NCI-H460 (cell line): ENCODE measurements around the gene WNK2. TPM values are rescaled to one million over a fixed set of nuclear protein-coding genes. Genes with fewer than 3 reads are reported as not detected.

Experiments used
- DNase-seq: peaks from one replicate; pipeline ENCODE4 v3.0.0-alpha.2; 2016; ENCODE audit warnings: low read depth; ENCODE audit errors: extremely low read depth
- total RNA-seq: library from RNA; depleted of rRNA; stranded (reverse); fragments of >200 nt; shearing (Covaris generic); gene quantifications from 2 replicates; pipeline ENCODE4 v1.2.3, GENCODE V29; 2014

Gene WNK2
- total RNA-seq, 1 experiment from 2014 or later: 4.5 TPM

DNA sequence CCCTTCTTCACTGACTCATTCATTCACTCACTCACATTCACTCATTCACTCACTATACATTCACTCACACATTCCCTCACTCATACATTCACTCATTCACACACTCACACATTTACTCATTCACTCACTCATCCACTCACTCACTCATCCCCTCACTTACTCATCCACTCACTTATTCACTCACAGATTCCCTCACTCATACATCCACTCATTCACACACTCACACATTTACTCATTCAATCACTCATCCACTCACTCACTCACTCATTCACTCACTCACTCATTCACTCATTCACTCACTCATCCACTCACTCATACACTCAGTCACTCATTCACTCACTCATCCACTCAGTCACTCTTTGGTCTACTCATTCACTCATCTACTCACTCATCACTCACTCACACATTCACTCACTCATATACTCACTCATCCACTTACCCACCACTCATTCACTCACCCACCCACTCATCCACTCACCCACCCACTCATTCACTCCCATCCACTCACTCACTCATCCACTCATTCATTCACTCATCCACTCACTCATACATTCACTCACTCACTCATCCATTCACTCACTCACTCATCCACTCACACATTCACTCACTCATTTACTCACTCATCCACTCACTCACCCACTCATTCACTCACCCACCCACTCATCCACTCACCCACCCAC lies 27.2 kb downstream of the WNK2 start:
- DNase-seq: no peak

DNA sequence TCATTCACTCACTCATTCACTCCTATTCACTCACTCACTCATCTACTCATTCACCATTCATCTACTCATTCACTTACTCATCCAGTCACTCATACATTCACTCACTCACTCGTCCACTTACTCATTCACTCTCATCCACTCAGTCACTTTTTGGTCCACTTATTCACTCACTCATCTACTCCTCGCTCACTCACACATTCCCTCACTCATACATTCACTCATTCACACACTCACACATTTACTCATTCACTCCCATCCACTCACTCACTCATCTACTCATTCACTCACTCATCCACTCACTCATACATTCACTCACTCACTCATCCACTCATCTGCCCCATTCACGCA lies 27.7 kb downstream of the WNK2 start:
- no peak for DNase-seq

DNA sequence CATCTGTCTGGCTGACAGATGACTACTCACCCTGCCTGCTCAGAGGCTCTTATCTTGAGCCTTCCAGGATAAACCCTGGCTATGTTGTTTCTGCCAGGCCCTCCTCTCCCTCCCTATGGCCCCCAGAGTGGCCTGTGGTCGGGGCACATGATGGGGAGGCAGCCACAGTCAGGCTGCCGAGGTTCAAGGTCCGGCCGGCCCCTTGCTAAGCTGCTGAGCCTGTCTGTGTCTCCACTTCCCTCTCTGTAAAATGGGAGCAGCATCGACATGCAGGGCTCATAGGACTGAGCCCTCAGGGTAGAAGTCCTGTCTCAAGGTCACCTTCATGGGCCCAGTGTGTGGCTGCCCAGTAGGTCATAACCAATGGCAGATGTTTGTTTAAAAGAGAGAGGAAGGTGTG lies 28.5 kb downstream of the WNK2 start:
- DNase-seq: no peak

DNA sequence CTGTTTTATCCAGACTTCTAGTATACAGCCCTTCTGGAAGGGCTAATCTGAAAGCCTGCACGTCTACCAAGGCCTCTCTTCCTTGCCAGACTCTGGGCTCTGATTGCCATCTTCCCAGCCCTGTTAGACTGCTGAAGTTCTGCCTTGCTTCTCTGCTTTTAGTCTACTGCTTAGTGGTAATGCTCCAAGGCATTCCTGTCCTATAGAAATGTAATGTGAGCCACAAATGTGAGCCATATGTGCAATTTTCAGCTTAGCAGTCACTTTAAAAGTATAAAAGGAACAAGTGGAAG lies 32.1 kb downstream of the WNK2 start:
- no peak for DNase-seq

DNA sequence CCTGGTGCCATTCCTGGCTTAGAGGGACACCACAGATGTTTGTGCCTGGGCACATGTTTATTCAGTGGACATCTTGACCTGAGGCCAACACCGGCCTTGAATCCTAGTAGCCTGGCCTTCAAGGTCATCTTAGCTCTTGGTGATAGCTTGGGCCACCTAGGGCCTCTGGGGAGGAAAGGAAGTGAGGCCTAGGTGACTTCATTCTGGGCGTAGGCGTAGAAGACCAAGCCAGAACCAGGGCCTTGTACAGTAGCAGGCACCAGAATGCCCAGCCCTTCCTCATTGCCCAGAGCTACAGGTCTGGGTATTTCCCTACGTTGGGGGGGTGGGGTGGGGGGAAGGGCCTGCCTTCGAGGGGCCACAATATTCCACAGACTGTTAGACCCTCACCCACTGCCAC lies 33.8 kb downstream of the WNK2 start:
- no peak for DNase-seq

DNA sequence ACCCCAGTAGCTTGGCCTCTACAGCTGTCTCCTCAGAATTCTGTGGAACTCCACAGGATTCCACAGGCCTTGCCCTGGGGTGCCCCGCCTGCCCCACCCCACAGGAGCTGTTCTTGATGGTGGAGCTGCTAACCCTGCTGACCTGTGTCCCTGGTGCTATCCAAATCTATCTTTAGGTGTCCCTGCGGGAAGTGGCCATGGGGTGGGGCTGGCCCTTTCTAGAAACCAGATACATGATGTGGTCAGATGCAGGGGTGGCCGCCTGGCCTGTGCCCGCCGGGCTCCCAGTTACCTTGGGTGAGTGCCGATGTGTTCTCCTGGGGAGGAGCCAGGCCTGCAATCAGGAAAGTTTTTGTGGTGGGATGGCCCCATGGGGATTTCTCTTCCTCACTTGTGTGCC lies 34.2 kb downstream of the WNK2 start:
- no peak for DNase-seq

DNA sequence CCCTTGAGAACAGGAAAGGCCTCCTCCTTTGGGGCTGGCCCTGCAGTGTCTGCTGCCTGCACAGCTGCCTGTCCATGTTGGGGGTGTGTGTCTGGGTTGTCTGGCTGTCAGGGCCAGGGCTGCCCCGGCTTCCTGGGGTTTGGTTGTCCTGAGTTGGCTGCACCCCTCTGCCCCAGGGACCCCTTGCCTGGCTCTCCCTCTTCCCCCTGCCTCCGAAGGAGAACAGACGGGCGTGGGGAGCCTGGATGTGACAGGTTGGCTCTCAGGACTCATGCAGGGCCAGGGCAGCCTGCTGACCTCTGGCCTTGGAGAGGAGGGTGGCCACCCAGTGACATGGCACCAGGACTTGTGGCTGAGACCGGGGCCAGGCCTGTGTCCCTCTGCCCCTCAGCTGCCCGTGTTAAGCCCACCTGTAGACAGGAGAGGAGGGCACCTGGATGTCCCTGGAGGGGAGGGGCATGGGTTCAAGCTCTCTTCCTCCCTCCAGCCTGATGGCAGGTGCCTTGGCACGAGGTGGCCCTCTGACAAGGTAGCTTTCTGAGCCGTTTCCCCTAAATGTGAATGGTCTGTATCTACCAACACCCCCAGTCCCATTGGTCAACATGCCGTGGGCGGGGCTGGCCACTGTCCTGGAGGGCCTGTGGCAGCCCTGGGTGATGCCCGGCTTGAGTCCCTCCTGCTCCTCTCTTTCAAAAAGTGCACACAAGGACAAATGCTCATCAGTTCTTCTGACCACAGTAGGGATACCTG lies 34.9 kb downstream of the WNK2 start:
- no peak for DNase-seq

DNA sequence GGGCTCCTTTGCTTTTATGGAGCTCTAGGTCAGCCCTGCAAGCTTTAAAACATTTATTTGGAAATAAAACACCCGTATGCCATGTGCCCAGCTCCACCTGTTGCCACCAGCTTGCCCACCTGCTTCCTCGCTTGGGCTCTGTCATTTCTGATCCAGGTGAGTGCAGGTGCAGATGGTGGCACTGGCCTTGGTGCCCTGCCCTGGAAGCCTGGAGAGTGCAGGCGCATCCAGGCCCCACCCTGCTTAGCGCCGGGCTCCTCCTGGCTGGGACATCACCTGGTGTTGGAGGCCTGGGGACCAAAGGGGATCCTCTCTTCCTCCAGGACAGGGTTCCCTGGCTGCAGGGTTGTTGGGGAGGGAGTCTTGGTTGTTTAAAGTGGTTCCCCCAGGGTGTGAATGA lies 35.8 kb downstream of the WNK2 start:
- DNase-seq: no peak

DNA sequence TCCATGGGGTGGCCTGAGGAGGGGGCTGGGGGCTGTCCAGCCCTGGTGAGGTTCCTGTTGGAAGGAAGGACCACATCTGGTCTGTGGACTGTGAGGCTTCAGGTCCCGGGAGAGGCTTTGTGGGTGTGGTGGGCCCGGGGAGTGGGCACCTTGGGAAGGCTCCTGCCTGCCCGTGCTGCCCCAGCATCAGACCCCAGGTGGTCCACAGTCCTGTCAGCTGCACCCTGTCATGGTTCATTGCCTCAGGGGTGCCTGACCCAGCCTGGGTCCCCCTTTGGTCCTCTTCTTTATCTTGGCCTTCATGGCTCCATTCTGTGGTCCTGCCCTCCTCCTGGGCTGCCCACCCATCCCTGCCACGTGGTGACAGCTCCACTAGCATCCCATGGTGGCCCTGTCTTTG lies 36.7 kb downstream of the WNK2 start:
- DNase-seq: no peak

DNA sequence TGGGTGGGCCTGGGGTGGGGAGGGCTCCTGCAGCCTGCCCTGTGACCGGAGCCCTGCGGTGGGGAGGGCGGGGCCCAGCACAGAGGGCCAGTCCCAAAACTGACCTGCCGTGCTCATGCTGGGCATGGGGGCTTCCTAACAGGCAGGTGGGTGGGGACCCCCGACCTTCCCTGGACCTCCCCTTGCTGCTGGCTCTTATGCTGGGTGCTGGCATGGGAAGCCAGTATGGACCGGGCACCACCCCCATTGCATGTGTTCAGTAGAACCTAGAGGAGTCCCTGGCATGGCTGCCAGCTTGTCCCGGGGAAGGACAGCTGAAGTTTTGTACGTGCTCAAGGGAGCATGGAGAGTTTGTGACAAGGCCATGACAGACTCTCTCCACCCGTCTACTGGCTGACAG lies 37.1 kb downstream of the WNK2 start:
- DNase-seq: no peak

DNA sequence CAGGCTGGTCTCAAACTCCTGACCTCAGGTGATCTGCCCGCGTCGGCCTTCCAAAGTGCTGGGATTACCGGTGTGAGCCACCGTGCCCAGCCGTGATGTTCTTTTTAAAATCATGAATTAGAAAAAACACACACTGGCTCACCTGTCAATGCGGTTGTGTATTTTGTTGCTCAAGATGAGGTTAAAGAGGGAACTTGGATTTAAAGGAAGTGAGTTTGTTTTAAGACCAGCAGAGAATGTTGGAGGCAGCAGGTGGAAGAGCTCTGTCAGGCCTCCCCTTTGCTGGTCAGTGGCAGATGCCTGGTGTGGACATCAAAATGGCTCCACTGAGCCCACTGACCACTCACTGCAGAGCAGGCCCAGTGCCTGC lies 38.9 kb downstream of the WNK2 start:
- DNase-seq: no peak

DNA sequence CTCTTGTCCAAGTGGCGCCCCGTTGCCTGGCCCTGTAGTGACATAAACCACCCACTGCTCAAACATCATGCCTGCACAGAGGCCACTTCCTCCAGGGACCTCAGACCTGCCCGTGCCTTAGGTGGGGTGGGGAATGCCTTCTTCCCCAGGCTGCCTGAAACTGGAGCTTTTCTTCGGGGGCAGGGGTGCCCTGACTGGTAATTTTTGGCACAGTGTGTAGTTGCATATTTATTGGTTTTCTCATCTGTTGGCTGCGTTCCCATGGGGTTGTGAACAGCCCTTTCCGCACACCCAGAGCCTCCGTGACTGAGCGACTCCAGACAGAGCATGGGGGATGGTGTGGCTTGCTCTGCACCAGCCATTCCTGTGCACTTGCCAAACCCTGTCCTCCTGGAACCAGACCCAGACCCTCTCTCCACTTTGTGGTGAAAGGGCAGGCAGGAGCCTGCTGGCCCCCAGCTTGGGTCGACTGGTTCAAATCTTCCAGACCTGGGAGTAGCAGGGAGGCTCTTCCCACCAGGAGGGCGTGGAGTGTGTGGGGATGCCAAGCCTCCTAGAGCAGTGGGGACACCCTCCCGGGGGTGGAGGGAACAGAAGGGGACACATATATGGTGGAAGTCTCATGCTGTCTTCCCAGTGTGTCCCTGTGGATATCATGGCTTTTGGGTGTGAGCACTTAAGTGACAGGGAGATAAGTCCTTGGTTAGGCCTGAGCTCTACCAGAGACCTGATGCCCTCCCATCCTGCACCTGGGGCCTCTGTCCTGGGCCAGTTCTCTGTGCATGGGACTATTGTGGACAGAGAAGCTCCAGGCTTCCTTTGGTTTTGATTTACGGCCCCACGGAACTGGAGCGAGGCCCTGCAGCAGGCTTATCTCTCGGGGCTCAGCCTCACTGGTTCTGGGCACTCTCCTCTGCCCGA lies 39.6 kb downstream of the WNK2 start:
- DNase-seq: no peak

DNA sequence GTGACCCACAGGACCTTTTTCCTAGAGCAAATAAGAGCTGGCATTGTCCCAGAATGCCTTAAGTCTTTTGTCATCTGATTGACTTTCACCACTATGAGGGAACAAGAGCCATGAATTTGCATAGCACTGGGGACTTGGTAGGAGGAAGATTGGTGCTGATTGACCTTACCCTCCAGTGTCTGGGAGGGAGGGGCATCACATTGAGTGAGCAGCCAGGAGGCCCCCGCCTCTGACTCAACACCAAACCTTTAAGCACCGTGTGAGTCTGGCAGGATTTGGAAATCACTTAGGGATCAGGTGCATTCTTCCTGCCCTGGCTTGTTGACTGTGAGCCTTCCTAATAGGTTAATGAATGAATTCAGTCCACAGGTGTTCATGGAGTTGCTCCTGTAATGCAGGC lies 40.7 kb downstream of the WNK2 start:
- DNase-seq: no peak

DNA sequence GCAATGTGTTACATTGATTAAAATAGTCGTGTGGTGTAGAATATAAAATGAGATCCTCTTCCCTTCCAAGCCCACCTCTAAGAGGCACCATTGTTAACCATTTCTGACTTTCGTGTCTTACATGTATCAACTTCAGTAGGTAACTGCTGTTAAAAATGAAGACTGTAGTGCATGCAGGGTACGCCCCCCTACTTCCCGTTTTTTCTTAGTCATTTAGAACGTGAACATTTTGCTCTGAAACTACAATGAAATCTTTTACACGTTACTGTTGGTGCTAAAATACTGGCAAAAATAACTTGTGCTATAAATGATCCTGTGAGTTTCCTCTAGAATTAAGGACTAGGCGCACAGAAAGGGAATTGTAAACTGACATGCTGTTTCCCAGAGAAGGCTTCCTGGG lies 41.5 kb downstream of the WNK2 start:
- DNase-seq: no peak

DNA sequence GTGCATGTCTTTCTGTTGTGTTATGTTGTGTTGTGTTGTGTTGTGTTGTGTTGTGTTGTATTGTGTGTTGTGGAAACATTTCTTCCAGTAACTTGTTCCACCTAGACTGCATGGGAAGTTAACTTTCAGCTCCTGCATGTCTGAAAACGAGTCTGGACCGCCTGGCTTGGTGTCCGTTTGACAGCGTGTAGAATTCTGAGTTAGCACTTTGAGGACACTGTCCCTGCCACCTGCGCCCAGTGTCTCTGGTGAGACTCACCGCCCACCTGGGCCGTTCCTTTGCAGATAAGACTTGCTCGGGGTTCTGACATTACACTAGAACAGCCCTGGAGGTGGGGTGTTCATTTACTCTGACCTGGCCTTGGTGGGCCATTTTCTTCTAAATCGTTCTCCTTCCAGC lies 42.0 kb downstream of the WNK2 start:
- DNase-seq: no peak

DNA sequence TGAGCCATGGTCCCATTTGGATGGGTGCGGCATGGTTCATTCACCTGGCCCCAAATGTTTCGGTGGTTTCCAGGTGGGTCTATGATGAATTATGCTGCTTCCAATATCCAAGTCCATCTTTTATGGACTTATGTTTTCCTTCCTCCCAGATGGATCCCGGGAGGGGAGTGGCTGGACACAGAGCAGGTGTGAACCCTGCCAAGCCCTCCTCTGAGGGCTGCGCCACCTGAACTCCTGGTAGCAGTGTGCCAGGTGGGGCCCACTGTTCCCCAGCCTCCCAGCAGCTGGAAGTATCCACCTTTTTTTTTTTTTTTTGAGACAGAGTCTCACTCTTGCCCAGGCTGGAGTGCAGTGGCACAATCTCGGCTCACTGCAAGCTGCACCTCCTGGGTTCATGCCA lies 42.9 kb downstream of the WNK2 start:
- DNase-seq: no peak

DNA sequence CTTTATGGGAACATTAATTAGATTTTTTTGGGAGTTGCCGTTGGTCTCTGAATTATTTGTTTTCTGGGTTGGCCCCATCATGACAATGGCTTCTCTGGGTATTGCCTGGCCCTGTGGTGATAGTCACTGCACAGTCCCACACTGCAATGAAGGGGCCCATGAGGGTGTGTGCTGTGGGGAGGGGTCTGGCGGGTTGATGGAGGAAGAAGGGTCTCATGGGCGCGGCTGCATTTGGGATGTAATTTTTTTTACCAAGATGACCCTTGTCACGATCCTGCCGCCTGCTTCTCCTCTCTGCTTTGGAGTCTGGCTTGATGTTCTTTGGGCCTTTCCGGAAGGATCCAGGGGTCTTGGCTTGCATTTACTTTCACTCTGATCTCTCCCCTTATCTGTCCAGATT lies 44.1 kb downstream of the WNK2 start:
- DNase-seq: no peak

DNA sequence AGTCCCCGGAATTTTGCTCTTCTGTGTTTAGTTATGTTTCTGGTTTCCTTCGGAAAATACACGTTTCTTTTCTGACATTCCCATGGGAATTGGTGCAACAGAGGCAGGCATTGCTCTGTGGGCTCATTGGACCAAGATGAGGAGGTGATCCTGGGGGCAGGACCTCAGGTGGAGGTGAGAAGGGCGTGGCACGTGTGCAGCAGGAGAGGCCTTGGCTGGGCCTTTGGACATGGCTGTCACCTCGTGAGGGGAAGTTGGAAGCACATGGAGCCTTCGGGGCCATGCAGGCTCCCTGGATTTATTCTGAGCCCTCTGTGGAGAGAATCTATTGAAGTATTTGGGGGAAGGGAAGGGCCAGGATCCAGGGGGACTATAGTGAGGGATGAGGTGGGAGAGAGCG lies 44.5 kb downstream of the WNK2 start:
- DNase-seq: no peak

DNA sequence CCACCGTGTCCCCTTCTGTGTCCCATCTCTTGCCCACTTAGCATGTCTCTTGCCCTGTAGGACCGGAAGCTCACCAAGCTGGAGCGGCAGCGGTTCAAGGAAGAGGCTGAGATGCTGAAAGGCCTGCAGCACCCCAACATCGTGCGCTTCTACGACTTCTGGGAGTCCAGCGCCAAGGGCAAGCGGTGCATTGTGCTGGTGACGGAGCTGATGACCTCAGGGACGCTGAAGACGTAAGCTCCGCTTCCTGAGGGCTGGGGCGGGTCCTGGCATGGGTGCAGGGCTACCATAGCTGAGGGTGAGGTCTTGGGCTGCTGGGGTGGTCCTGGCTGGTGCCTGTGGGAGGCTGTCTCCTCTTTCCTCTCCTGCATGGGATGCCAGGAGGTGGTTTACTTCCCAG lies 45.7 kb downstream of the WNK2 start:
- DNase-seq: no peak

DNA sequence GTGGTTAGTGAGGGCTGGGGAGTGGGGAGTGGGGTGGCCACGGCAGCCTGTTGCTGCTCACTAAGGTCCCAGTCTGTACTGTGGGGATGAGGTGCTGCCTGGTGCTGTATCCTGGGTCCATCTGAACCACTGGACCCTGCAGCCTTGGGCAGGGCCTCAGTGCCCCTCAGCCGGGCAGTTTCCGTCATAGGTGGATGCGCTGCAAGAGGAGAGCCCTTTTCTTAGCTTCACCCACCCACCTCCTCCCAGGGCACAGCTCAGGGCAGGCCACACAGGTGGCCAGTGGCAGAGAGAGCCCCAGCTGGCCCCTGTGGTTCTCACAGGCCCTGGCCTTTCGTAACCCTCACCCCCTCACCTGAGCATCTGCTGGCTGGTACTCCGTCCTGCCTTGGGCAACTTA lies 46.2 kb downstream of the WNK2 start:
- DNase-seq: no peak

DNA sequence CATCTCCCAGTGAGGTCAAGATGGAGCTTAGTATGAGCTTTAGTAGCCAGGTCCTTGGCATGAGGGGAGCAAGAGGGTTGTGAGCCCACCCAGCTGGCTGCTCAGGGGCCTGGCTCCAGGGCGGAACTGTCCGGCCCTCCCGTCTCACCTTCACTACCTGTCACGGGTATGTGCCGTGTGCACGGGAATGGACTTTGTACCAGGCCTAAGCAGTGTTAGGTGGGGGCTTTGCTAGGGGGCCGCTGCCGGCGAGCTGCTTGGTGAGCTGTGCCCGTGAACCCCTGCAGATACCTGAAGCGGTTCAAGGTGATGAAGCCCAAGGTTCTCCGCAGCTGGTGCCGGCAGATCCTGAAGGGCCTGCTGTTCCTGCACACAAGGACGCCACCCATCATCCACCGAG lies 46.7 kb downstream of the WNK2 start:
- no peak for DNase-seq

DNA sequence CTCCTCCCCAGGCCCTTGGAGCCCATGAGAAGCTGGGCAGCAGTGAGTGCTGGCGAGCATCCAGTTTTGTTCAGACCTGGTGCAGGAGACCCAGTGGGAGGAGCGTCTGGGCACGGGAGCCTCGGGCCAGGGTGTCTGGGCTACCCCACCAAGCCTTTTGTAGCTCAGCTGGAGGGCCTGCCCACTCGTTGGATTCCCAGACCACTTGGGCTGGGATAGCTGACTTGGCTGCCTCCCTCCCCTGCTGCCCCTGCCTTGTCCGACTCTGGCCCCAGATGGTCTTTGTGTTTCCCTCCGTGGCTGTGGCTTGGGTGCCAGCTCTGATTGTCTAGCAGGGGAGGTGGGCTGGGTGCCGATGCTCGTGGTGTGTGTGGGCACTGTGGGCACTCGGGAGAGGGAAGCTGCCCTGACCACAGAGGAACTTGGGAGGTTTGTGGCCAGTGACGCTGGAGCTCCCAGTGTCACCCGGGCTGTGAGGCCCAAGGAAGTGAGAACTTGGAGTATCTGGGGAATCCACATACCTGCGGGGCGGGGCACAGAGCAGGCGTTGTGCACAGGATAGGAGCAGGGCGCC lies 47.3 kb downstream of the WNK2 start:
- DNase-seq: no peak
